ENCODE results near the gene PELI2.

Gene PELI2

DNA sequence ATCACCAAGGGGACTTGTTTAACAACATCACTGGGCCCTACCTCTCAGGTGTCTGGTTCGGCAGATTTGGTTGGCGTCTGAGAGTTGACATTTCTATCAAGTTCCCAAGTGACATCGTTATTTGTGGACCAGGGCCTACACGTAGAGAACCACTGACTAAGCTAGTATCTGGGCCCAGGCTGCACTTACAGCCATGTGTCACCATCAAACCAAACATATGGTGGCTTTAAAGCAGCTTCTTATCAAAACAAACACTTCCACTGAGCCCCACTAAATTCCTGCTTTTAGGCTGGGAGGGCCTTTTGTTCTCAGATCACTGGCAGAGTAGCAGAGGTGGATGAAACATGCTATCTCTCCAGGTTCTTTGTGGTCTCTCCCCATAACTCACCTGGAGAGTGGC is 220.5 kb downstream of the PELI2 start:
- TF ChIP-seq BACH2 (CRISPR knock-in tag; IDR thresholded peaks at IDR 0.05; ENCODE audit: borderline replicate concordance) (no peak), ZNF565 (CRISPR knock-in tag; conservative IDR thresholded peaks at IDR 0.05; ENCODE audit: low read depth) (no peak), PPARA (CRISPR knock-in tag; IDR thresholded peaks at IDR 0.05; ENCODE audit: borderline replicate concordance) (no peak), CSDC2 (CRISPR knock-in tag; IDR thresholded peaks at IDR 0.05) (no peak), GLIS3 (CRISPR knock-in tag; IDR thresholded peaks at IDR 0.05) (no peak), ZFP30 (CRISPR knock-in tag; IDR thresholded peaks at IDR 0.05) (no peak), TCF4 (CRISPR knock-in tag; IDR thresholded peaks at IDR 0.05; ENCODE audit: borderline replicate concordance) (no peak), ZC3H10 (CRISPR knock-in tag; IDR thresholded peaks at IDR 0.05) (no peak), ESRRG (CRISPR knock-in tag; IDR thresholded peaks at IDR 0.05) (no peak)
- TF ChIP-seq, protein P1, sequence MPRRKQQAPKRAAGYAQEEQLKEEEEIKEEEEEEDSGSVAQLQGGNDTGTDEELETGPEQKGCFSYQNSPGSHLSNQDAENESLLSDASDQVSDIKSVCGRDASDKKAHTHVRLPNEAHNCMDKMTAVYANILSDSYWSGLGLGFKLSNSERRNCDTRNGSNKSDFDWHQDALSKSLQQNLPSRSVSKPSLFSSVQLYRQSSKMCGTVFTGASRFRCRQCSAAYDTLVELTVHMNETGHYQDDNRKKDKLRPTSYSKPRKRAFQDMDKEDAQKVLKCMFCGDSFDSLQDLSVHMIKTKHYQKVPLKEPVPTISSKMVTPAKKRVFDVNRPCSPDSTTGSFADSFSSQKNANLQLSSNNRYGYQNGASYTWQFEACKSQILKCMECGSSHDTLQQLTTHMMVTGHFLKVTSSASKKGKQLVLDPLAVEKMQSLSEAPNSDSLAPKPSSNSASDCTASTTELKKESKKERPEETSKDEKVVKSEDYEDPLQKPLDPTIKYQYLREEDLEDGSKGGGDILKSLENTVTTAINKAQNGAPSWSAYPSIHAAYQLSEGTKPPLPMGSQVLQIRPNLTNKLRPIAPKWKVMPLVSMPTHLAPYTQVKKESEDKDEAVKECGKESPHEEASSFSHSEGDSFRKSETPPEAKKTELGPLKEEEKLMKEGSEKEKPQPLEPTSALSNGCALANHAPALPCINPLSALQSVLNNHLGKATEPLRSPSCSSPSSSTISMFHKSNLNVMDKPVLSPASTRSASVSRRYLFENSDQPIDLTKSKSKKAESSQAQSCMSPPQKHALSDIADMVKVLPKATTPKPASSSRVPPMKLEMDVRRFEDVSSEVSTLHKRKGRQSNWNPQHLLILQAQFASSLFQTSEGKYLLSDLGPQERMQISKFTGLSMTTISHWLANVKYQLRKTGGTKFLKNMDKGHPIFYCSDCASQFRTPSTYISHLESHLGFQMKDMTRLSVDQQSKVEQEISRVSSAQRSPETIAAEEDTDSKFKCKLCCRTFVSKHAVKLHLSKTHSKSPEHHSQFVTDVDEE (CRISPR knock-in tag; IDR thresholded peaks at IDR 0.05) = no peak
- TF ChIP-seq, protein P2, sequence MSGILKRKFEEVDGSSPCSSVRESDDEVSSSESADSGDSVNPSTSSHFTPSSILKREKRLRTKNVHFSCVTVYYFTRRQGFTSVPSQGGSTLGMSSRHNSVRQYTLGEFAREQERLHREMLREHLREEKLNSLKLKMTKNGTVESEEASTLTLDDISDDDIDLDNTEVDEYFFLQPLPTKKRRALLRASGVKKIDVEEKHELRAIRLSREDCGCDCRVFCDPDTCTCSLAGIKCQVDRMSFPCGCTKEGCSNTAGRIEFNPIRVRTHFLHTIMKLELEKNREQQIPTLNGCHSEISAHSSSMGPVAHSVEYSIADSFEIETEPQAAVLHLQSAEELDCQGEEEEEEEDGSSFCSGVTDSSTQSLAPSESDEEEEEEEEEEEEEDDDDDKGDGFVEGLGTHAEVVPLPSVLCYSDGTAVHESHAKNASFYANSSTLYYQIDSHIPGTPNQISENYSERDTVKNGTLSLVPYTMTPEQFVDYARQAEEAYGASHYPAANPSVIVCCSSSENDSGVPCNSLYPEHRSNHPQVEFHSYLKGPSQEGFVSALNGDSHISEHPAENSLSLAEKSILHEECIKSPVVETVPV (CRISPR knock-in tag; IDR thresholded peaks at IDR 0.05) = no peak
- ATAC-seq = no peak

DNA sequence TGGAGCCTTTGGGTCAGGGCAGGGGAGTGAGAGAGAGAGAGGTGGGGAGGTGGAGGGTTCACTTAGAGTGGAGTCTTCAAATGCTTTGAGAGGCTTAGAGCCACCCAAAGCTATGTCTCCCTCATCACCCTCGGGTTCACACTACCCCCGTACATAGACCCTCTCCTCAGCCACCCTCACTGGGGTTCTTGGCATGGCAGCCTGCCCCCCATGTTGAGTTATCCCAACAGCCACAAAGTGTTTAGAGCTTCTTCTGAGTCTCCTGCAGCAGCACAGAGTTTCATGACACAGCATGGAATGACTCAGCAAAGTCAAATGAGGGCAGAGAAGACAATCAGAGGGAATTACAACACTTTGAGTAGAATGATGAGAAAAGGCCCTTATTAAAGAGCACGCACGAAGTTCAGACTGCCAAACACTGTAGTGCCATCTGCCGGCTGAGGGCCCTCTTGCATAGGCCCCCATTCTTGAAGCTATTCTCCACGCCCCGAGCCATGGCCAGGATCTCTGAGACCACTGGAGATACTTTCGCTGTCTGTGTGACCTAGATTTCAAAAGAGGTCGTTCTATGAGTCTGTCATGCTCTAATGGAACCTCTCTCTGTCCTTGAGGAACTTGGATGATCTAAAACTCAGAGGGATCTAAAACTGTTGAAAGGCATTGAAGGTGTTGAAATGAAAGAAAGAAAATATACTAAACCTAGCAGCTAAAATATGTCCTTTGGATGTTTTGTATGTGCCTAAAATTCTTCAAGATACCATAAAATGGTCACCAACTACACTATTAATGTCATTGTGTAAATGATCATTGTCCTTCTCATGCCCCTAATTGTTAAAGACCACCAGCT is 221.9 kb downstream of the PELI2 start:
- ATAC-seq = peak; percentile 98
- TF ChIP-seq, protein P3, sequence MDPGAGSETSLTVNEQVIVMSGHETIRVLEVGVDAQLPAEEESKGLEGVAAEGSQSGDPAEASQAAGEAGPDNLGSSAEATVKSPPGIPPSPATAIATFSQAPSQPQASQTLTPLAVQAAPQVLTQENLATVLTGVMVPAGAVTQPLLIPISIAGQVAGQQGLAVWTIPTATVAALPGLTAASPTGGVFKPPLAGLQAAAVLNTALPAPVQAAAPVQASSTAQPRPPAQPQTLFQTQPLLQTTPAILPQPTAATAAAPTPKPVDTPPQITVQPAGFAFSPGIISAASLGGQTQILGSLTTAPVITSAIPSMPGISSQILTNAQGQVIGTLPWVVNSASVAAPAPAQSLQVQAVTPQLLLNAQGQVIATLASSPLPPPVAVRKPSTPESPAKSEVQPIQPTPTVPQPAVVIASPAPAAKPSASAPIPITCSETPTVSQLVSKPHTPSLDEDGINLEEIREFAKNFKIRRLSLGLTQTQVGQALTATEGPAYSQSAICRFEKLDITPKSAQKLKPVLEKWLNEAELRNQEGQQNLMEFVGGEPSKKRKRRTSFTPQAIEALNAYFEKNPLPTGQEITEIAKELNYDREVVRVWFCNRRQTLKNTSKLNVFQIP (CRISPR knock-in tag; IDR thresholded peaks at IDR 0.05; ENCODE audit: borderline replicate concordance, low read depth) = no peak
- TF ChIP-seq ZNF8 (CRISPR knock-in tag; IDR thresholded peaks at IDR 0.05) (no peak), RARB (CRISPR knock-in tag; IDR thresholded peaks at IDR 0.05) (no peak), CSDC2 (CRISPR knock-in tag; IDR thresholded peaks at IDR 0.05) (no peak), OSR1 (CRISPR knock-in tag; IDR thresholded peaks at IDR 0.05) (no peak)
- TF ChIP-seq, protein P2 (CRISPR knock-in tag; IDR thresholded peaks at IDR 0.05) = no peak

DNA sequence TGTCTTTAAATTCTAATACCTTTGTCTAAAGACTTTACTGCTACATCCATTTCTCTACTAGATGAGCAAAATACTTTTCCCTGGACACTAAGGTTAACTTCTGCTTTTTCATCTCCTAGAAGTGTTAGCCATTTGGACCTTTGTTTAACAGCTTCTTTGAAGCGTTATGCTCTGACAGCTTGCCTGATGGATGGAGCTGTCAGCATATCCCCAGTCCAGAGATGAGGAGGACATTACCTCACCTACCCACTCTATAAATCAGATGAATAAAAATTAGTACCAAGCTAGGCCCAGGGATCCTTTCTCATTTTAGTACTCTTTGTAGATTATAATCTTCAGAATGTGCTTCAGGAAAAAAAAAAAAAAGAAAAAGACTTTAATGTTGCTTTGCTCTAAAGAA is 222.7 kb downstream of the PELI2 start:
- no peak for ATAC-seq
- no peak for TF ChIP-seq GLIS3 (CRISPR knock-in tag; IDR thresholded peaks at IDR 0.05)
- TF ChIP-seq PPARA (CRISPR knock-in tag; IDR thresholded peaks at IDR 0.05; ENCODE audit: borderline replicate concordance) = no peak
- no peak for TF ChIP-seq CSDC2 (CRISPR knock-in tag; IDR thresholded peaks at IDR 0.05)
- TF ChIP-seq ZNF8 (CRISPR knock-in tag; IDR thresholded peaks at IDR 0.05) = no peak
- no peak for TF ChIP-seq ZNF565 (CRISPR knock-in tag; conservative IDR thresholded peaks at IDR 0.05; ENCODE audit: low read depth)
- TF ChIP-seq, protein P4, sequence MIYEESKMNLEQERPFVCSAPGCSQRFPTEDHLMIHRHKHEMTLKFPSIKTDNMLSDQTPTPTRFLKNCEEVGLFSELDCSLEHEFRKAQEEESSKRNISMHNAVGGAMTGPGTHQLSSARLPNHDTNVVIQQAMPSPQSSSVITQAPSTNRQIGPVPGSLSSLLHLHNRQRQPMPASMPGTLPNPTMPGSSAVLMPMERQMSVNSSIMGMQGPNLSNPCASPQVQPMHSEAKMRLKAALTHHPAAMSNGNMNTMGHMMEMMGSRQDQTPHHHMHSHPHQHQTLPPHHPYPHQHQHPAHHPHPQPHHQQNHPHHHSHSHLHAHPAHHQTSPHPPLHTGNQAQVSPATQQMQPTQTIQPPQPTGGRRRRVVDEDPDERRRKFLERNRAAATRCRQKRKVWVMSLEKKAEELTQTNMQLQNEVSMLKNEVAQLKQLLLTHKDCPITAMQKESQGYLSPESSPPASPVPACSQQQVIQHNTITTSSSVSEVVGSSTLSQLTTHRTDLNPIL (CRISPR knock-in tag; IDR thresholded peaks at IDR 0.05; ENCODE audit: low read depth) = no peak
- no peak for TF ChIP-seq TCF4 (CRISPR knock-in tag; IDR thresholded peaks at IDR 0.05; ENCODE audit: borderline replicate concordance)
- no peak for TF ChIP-seq OSR1 (CRISPR knock-in tag; IDR thresholded peaks at IDR 0.05)

Measured in SK-N-SH treated with all-trans-retinoic acid at 6 μM for 48 hours (cell line).